ENCODE measurements around the gene RP2. TPM values are rescaled to one million over a fixed set of nuclear protein-coding genes. Genes with fewer than 3 reads are reported as not detected.

RP2 gene
- total RNA-seq, 1 experiment from 2014 or later = 5.1 TPM

DNA sequence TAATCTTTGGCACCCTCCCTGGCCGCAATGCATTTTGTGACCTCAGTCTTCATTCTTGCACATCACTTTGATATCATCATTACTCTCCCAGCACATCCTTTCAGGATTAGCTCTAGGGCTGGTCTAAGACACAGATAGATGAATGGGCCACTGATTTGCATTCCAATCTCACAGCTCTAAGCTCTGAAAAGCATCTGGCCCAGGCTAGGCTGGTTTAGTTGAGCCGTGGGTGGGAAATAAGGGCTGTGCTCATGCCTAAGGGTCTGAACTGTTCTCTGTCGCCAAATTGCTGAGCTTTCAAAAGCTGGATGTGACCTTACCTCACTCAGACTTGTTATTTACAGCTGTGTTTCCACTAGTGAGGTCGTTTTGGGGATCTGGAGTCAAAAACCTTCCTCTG, 47.9 kb upstream of the RP2 start:
- H3K27ac ChIP-seq (ENCODE audit: insufficient read length, low read depth, low read length) = no peak overlapping the region
- H3K18ac ChIP-seq (ENCODE audit: insufficient read length, low read depth, low read length) = no peak overlapping the region
- peaks cover 58 to 60% of the 10 kb centered on the region in 2 experiments for H3K9me3 Mint-ChIP-seq
- H3K27me3 Mint-ChIP-seq (ENCODE audit: low read depth) = peaks cover 1% of the 10 kb centered on the region; the same call in 1 of the 2 replicates
- H3K79me2 ChIP-seq (ENCODE audit: insufficient read depth, low read length) = no peaks in the 10 kb centered on the region
- H3K79me1 ChIP-seq (ENCODE audit: insufficient read depth, low read depth, low read length, poor library complexity, severe bottlenecking) = no peaks in the 10 kb centered on the region
- H4K20me1 ChIP-seq (ENCODE audit: control insufficient read depth, insufficient read depth, insufficient read length) = no peaks in the 10 kb centered on the region
- H4K8ac ChIP-seq (replicated peaks; ENCODE audit: insufficient read length, low read depth, low read length) = no peak overlapping the region
- DNase-seq = no peak
- no peak overlapping the region for H2BK120ac ChIP-seq (ENCODE audit: low read depth, low read length, poor library complexity, severe bottlenecking)
- no peak overlapping the region for H3K23ac ChIP-seq (ENCODE audit: insufficient read length, low read depth, low read length)
- no peak overlapping the region for H3K4ac ChIP-seq (ENCODE audit: low read depth, low read length)
- no peak overlapping the region for H2AFZ ChIP-seq (ENCODE audit: low read length)
- TF ChIP-seq, protein P1, sequence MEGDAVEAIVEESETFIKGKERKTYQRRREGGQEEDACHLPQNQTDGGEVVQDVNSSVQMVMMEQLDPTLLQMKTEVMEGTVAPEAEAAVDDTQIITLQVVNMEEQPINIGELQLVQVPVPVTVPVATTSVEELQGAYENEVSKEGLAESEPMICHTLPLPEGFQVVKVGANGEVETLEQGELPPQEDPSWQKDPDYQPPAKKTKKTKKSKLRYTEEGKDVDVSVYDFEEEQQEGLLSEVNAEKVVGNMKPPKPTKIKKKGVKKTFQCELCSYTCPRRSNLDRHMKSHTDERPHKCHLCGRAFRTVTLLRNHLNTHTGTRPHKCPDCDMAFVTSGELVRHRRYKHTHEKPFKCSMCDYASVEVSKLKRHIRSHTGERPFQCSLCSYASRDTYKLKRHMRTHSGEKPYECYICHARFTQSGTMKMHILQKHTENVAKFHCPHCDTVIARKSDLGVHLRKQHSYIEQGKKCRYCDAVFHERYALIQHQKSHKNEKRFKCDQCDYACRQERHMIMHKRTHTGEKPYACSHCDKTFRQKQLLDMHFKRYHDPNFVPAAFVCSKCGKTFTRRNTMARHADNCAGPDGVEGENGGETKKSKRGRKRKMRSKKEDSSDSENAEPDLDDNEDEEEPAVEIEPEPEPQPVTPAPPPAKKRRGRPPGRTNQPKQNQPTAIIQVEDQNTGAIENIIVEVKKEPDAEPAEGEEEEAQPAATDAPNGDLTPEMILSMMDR (conservative IDR thresholded peaks at IDR 0.05) = no peak
- no peak overlapping the region for H3K4me2 ChIP-seq (ENCODE audit: insufficient read depth, insufficient read length, low read length)
- H3K4me1 ChIP-seq (ENCODE audit: insufficient read depth, low read length) = 0 out of 2 replicates have a peak, but pooled peaks cover 5% of the 10 kb centered on the region
- no peak overlapping the region for H2BK12ac ChIP-seq (ENCODE audit: insufficient read length, low read depth, low read length)
- no peak overlapping the region for H2BK5ac ChIP-seq (ENCODE audit: insufficient read length, low read length)
- H2BK20ac ChIP-seq (ENCODE audit: low read depth, low read length, poor library complexity, severe bottlenecking) = no peak overlapping the region
- H3K56ac ChIP-seq (ENCODE audit: insufficient read length, low read depth, low read length) = no peak overlapping the region
- peaks cover 6% of the 10 kb centered on the region for H3K9me3 ChIP-seq (ENCODE audit: control insufficient read depth, low read depth, low read length)
- no peak overlapping the region for H3T11ph ChIP-seq (ENCODE audit: low read length)
- WGBS (ENCODE audit: extremely low coverage, insufficient read length, low lambda C conversion rate) = no CpG with 5 or more reads among the region's 4 CpGs
- no peak overlapping the region for H3K9ac ChIP-seq (ENCODE audit: extremely low read depth, insufficient read length, low read length)
- H3K36me3 Mint-ChIP-seq (ENCODE audit: insufficient read depth in 1 of 3, low read depth in 3 of 3) = no peaks in the 10 kb centered on the region; a peak in 3 of 7 replicates
- peaks cover 13 to 19% of the 10 kb centered on the region in 2 experiments for H3K4me1 Mint-ChIP-seq
- H3K14ac ChIP-seq (ENCODE audit: insufficient read depth, low read length) = no peak overlapping the region
- H3K27ac Mint-ChIP-seq = no peak overlapping the region
- no peak overlapping the region for H2BK15ac ChIP-seq (ENCODE audit: low read depth, low read length)
- H4K5ac ChIP-seq (ENCODE audit: insufficient read length, low read depth, low read length) = no peak overlapping the region
- no peak overlapping the region for H3K4me3 Mint-ChIP-seq
- no peak overlapping the region for H2AK5ac ChIP-seq (ENCODE audit: insufficient read length, low read length)
- H3K27me3 ChIP-seq (ENCODE audit: insufficient read depth, low read length) = no peaks in the 10 kb centered on the region
- H3K23me2 ChIP-seq (ENCODE audit: insufficient read length, low read depth, low read length, poor library complexity, severe bottlenecking) = no peaks in the 10 kb centered on the region
- H4K91ac ChIP-seq (ENCODE audit: insufficient read length, low read depth, low read length) = no peak overlapping the region

Measured in H9 (cell line).